HepG2 (cell line): ENCODE results near the gene SOBP. TPM values are rescaled to one million over a fixed set of nuclear protein-coding genes. Genes with fewer than 3 reads are reported as not detected.

Experiments used
- ATAC-seq: fragments of 200-7000 bp; cut with Tn5 transposase; 3 replicates; pipeline ENCODE4 v1.9.1; 2020; ENCODE audit warnings: mild to moderate bottlenecking, moderate library complexity
- BruUV-seq: library from RNA; stranded (reverse); fragments of 400-500 nt; replicated peaks from 2 replicates; lab custom pipeline; 2021; lab: Mats Ljungman, UMichigan
- CTCF ChIA-PET: fragments of 300-600 bp; formaldehyde crosslinking; extraction: SDS; loops from one replicate; lab custom pipeline; 2021; ENCODE audit warnings: low total read pairs, inconsistent platforms, low intra/inter-chr PET ratio; lab: Yijun Ruan, JAX
- POLR2A ChIA-PET: fragments of 350-600 bp; sonication (Branson Sonifier 250); formaldehyde crosslinking; loops from one replicate; lab custom pipeline; 2020; ENCODE audit warnings: antibody characterized with exemption, inconsistent platforms; lab: Yijun Ruan, JAX
- DNase-seq: peaks from one replicate; pipeline ENCODE4 v3.0.0-alpha.2; 2015; ENCODE audit warnings: low spot score
- FAIRE-seq: peaks from 3 replicates; lab custom pipeline; 2011; peaks lifted over from hg19 to GRCh38; lab: Jason Lieb, UNC
- H2AFZ ChIP-seq: one replicate; pipeline ENCODE4 v1.6.1; 2011; ENCODE audit warnings: low read length, inconsistent platforms
- H3K27ac ChIP-seq: fragments of 300-600 bp; 3 replicates; pipeline ENCODE4 v1.8.0; 2011; ENCODE audit warnings: mixed run types, mild to moderate bottlenecking, mixed read lengths, low read length, inconsistent platforms; ENCODE audit not compliant: insufficient read depth; ENCODE audit errors: extremely low read length
- H3K27me3 ChIP-seq, 2 experiments: fragments of 200-600 bp in 1 of 2; 2 replicates in 1 of 2; 3 replicates in 1 of 2; pipeline versions ENCODE4 v1.6.0 to v1.8.0; 2011; ENCODE audit warnings: low read length in 2 of 2, mild to moderate bottlenecking in 2 of 2, moderate library complexity in 2 of 2, inconsistent platforms in 1 of 2; ENCODE audit not compliant: insufficient read depth in 2 of 2, control insufficient read depth in 1 of 2
- H3K36me3 ChIP-seq, 2 experiments: fragments of 200-600 bp in 1 of 2; replicated peaks in 1 of 2; 2 replicates in 1 of 2; 3 replicates in 1 of 2; pipeline versions ENCODE4 v1.5.1 to v1.8.0; 2011; ENCODE audit warnings: low read length in 2 of 2, inconsistent platforms in 1 of 2; ENCODE audit not compliant: insufficient read depth in 2 of 2, control insufficient read depth in 1 of 2
- H3K4me1 ChIP-seq: 2 replicates; pipeline ENCODE4 v1.5.1; 2012; ENCODE audit warnings: low read length, inconsistent platforms; ENCODE audit not compliant: insufficient read depth
- H3K4me2 ChIP-seq: 2 replicates; pipeline ENCODE4 v1.6.0; 2011; ENCODE audit warnings: low read depth, low read length, inconsistent platforms
- H3K4me3 ChIP-seq, 3 experiments: fragments of 200-600 bp in 1 of 3; sonication (generic), shearing (Covaris generic) in 1 of 3; replicated peaks in 1 of 3; 2 replicates each; pipeline ENCODE4 v1.5.1; 2011 to 2016; ENCODE audit warnings: low read length in 3 of 3, inconsistent platforms in 2 of 3, low read depth in 2 of 3, mild to moderate bottlenecking in 2 of 3, control low read depth in 1 of 3, mixed read lengths in 1 of 3; ENCODE audit not compliant: insufficient read depth in 1 of 3
- H3K79me2 ChIP-seq: one replicate; pipeline ENCODE4 v1.6.1; 2011; ENCODE audit warnings: low read length, inconsistent platforms; ENCODE audit not compliant: insufficient read depth
- H3K9ac ChIP-seq: 2 replicates; pipeline ENCODE4 v1.6.0; 2011; ENCODE audit warnings: mild to moderate bottlenecking, low read depth, low read length, inconsistent platforms; ENCODE audit not compliant: insufficient read depth
- H3K9me3 ChIP-seq: 2 replicates; pipeline ENCODE4 v1.5.1; 2012; ENCODE audit warnings: mild to moderate bottlenecking, low read length
- H4K20me1 ChIP-seq: 2 replicates; pipeline ENCODE4 v1.6.0; 2011; ENCODE audit warnings: inconsistent platforms, mild to moderate bottlenecking, low read length, moderate library complexity; ENCODE audit not compliant: insufficient read depth
- BHLHE40 ChIP-seq: IDR thresholded peaks from 2 replicates; pipeline ENCODE4 v1.6.1; 2011; ENCODE audit warnings: low read length, improper control_type of control experiment
- CENPBD1 ChIP-seq: sonication (generic); formaldehyde crosslinking; IDR thresholded peaks from 2 replicates; pipeline ENCODE4 v1.8.0; 2022; ENCODE audit warnings: missing genetic modification reagents, low read depth, mild to moderate bottlenecking, borderline replicate concordance
- GZF1 ChIP-seq: sonication (generic); formaldehyde crosslinking; IDR thresholded peaks from 2 replicates; pipeline ENCODE4 v1.5.1; 2020; ENCODE audit warnings: mild to moderate bottlenecking, missing genetic modification reagents
- PTBP1 ChIP-seq: fragments of 200-400 bp; formaldehyde crosslinking; IDR thresholded peaks from 2 replicates; pipeline ENCODE4 v1.6.1; 2018; ENCODE audit warnings: low read length, low read depth; ENCODE audit not compliant: poor library complexity, severe bottlenecking
- THRA ChIP-seq: sonication (generic); formaldehyde crosslinking; IDR thresholded peaks from 2 replicates; pipeline ENCODE4 v1.4.0; 2020; ENCODE audit warnings: missing genetic modification reagents, borderline replicate concordance
- ZNF784 ChIP-seq: sonication (generic); formaldehyde crosslinking; IDR thresholded peaks from 2 replicates; pipeline ENCODE4 v1.5.1; 2020; ENCODE audit warnings: missing genetic modification reagents, mild to moderate bottlenecking, borderline replicate concordance
- WGBS: methylation state at CpG from one replicate; pipeline ENCODE4 v1.1.6; 2017; ENCODE audit warnings: low lambda C conversion rate; 5-methylcytosine and 5-hydroxymethylcytosine counted together
- in situ Hi-C: cut with HindIII; loops from 2 replicates; pipeline ENCODE4 v1.10.0; 2017; ENCODE audit warnings: low pct_unique_long_range_greater_than_20kb; ENCODE audit not compliant: extremely low pct_ligation_motif_present
- intact Hi-C: fragments of 100-400 bp; cut with micrococcal nuclease; formaldehyde crosslinking; loops from one replicate; pipeline ENCODE4 v1.10.0; 2022; ENCODE audit not compliant: unreplicated experiment
- polyA plus RNA-seq, 8 experiments: library from polyadenylated mRNA; depleted of rRNA in 3 of 8; stranded (reverse) in 7 of 8; unstranded in 1 of 8; fragments of >200 nt; fragmentation: Illumina TruSeq in 4 of 8; extraction: Trizol in 4 of 8; gene quantifications; 2 replicates each; pipeline versions ENCODE4 v1.2.1 to v1.2.3, GENCODE V29; 2011 to 2016; ENCODE audit warnings: low read depth in 4 of 8, missing spikeins in 1 of 8, mixed read lengths in 1 of 8; ENCODE audit not compliant: insufficient read depth in 1 of 8
- total RNA-seq, 5 experiments: library from RNA; depleted of rRNA; stranded (reverse); fragments of >200 nt; fragmentation: Illumina TruSeq; extraction: Trizol; gene quantifications; 2 replicates each; pipeline ENCODE4 v1.2.3, GENCODE V29; 2016; ENCODE audit warnings: low read depth in 1 of 5

SOBP gene
- total and polyA plus RNA-seq, 2 of the 13 experiments (the other 11 are each of a cell fraction or from before 2014, with no cell fraction given) = 1.5 to 6.9 TPM

GRCh38 chr6:107655864-107656263, 165.9 kb downstream of the SOBP start:
- no peaks in the 10 kb centered on the region for H3K27me3 ChIP-seq
- no peak overlapping the region for H3K4me2 ChIP-seq
- H3K79me2 ChIP-seq = no peaks in the 10 kb centered on the region
- DNase-seq = no peak
- POLR2A ChIA-PET = no interaction called here
- 98% methylated on average over 2 of the region's 2 CpGs for WGBS
- in situ Hi-C loops (no loop called here), intact Hi-C loops (no loop called here)
- ATAC-seq = no peak
- TF ChIP-seq BHLHE40 (no peak), PTBP1 (no peak), GZF1 (CRISPR knock-in tag) (no peak), THRA (CRISPR knock-in tag) (no peak), ZNF784 (CRISPR knock-in tag) (no peak), CENPBD1 (CRISPR knock-in tag) (no peak)
- no peak overlapping the region for H3K4me3 ChIP-seq
- CTCF ChIA-PET = no interaction called here
- H3K27ac ChIP-seq = no peak overlapping the region
- no peaks in the 10 kb centered on the region for H4K20me1 ChIP-seq
- H2AFZ ChIP-seq = no peak overlapping the region
- no peak for FAIRE-seq
- no peaks in the 10 kb centered on the region for H3K9me3 ChIP-seq
- H3K4me1 ChIP-seq = peaks cover 48% of the 10 kb centered on the region
- H3K9ac ChIP-seq = no peak overlapping the region
- peaks cover 4% of the 10 kb centered on the region in 2 experiments for H3K36me3 ChIP-seq
- no TSS peak for BruUV-seq
